Endodermal cell (in vitro differentiated cells): ENCODE measurements around the gene MYDGF. TPM values are rescaled to one million over a fixed set of nuclear protein-coding genes. Genes with fewer than 3 reads are reported as not detected.

Experiments
- DNase-seq: peaks from one replicate; pipeline ENCODE4 v3.0.0-alpha.2; 2017
- H3K27ac ChIP-seq: 2 replicates; pipeline ENCODE4 v1.5.1; 2013; ENCODE audit warnings: mild to moderate bottlenecking, low read depth, low read length, moderate library complexity
- H3K27me3 ChIP-seq: 2 replicates; pipeline ENCODE4 v1.6.1; 2013; ENCODE audit warnings: mild to moderate bottlenecking, low read length, moderate library complexity; ENCODE audit not compliant: insufficient read depth, control insufficient read depth, poor library complexity, severe bottlenecking
- H3K36me3 ChIP-seq: 2 replicates; pipeline ENCODE4 v1.7.0; 2013; ENCODE audit warnings: mild to moderate bottlenecking, low read length, moderate library complexity; ENCODE audit not compliant: control insufficient read depth, insufficient read depth
- H3K4me1 ChIP-seq: one replicate; pipeline ENCODE4 v1.7.0; 2013; ENCODE audit warnings: low read length; ENCODE audit not compliant: control insufficient read depth, insufficient read depth
- H3K4me3 ChIP-seq: 2 replicates; pipeline ENCODE4 v1.5.1; 2013; ENCODE audit warnings: mild to moderate bottlenecking, low read length, moderate library complexity
- H3K9ac ChIP-seq: 2 replicates; pipeline ENCODE4 v1.6.1; 2013; ENCODE audit warnings: mild to moderate bottlenecking, low read length, moderate library complexity; ENCODE audit not compliant: poor library complexity, severe bottlenecking; ENCODE audit errors: extremely low read depth
- H3K9me3 ChIP-seq: 2 replicates; pipeline ENCODE4 v1.6.1; 2013; ENCODE audit warnings: mild to moderate bottlenecking, low read length, moderate library complexity; ENCODE audit not compliant: control insufficient read depth
- H3K27ac Mint-ChIP-seq: 2 replicates; pipeline ENCODE4 v1.8.0; 2020; ENCODE audit warnings: mixed read lengths
- H3K27me3 Mint-ChIP-seq: 2 replicates; pipeline ENCODE4 v1.8.0; 2021; ENCODE audit warnings: mild to moderate bottlenecking, mixed read lengths; ENCODE audit not compliant: insufficient read depth
- H3K36me3 Mint-ChIP-seq: 2 replicates; pipeline ENCODE4 v1.8.0; 2020; ENCODE audit warnings: low read depth, mixed read lengths
- H3K4me1 Mint-ChIP-seq: 2 replicates; pipeline ENCODE4 v1.8.0; 2020; ENCODE audit warnings: mixed read lengths
- H3K4me3 Mint-ChIP-seq: 2 replicates; pipeline ENCODE4 v1.8.0; 2020; ENCODE audit warnings: mild to moderate bottlenecking, moderate library complexity, mixed read lengths
- H3K9me3 Mint-ChIP-seq: 2 replicates; pipeline ENCODE4 v1.8.0; 2020; ENCODE audit warnings: mild to moderate bottlenecking, mixed read lengths
- CTCF ChIP-seq: fragments of 200-600 bp; sonication (generic); conservative IDR thresholded peaks from 2 replicates; pipeline ENCODE4 v1.5.0; 2021; ENCODE audit warnings: antibody characterized with exemption, mild to moderate bottlenecking
- WGBS, 2 experiments: methylation state at CpG; one replicate each; pipeline versions ENCODE4 v1.1.5 to v1.1.7; 2013; ENCODE audit warnings: missing lambda C conversion rate in 2 of 2, mixed read lengths in 1 of 2; ENCODE audit not compliant: insufficient coverage in 1 of 2, insufficient read length in 1 of 2; 5-methylcytosine and 5-hydroxymethylcytosine counted together
- total RNA-seq, 2 donors: library from RNA; stranded (reverse); fragmentation: NEBNext Ultra II Directional in 1 of 2; extraction: Animal tissue kit (Norgen Biotek cat#: 25700) in 1 of 2; gene quantifications; 2 replicates in 1 of 2; 3 replicates in 1 of 2; pipeline ENCODE4 v1.2.1, GENCODE V29; 2021

Gene MYDGF
- total RNA-seq, 2 donors from 2014 or later = 58.7 to 64.0 TPM

DNA sequence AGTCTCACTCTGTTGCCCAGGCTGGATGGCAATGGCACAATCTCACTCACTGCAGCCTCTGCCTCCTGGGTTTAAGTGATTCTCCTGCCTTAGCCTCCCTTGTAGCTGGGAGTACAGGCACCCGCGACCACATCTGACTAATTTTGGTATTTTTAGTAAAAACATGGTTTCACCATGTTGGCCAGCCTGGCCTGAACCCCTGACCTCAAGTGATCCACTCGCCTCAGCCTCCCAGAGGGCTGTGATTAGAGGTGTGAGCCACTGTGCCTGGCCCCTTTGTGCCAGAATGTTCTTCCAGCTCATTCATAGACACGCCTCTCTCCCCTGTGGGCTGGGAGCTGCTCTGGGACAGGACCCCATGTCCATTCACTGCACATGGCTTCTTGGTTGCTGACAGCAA, 9.1 kb downstream of the MYDGF start:
- H3K4me3 Mint-ChIP-seq = no peak overlapping the region
- no peak for DNase-seq
- peaks cover 49% of the 10 kb centered on the region for H3K36me3 ChIP-seq
- no peaks in the 10 kb centered on the region for H3K27me3 Mint-ChIP-seq
- H3K27ac ChIP-seq = no peak overlapping the region
- no peaks in the 10 kb centered on the region for H3K4me1 Mint-ChIP-seq
- no peak overlapping the region for H3K4me3 ChIP-seq
- TF ChIP-seq CTCF = no peak
- 90 to 91% methylated on average over 4 of the region's 4 CpGs for WGBS, 2 experiments
- no peaks in the 10 kb centered on the region for H3K9me3 ChIP-seq
- peaks cover 46% of the 10 kb centered on the region for H3K36me3 Mint-ChIP-seq
- H3K27ac Mint-ChIP-seq = no peak overlapping the region
- H3K9me3 Mint-ChIP-seq = no peaks in the 10 kb centered on the region
- no peaks in the 10 kb centered on the region for H3K27me3 ChIP-seq
- no peaks in the 10 kb centered on the region for H3K4me1 ChIP-seq
- no peak overlapping the region for H3K9ac ChIP-seq

- no peak overlapping the region for H3K4me3 Mint-ChIP-seq
- Histone ChIP-seq H3K27ac (no peak overlapping the region), H3K4me1 (no peaks in the 10 kb centered on the region), H3K27me3 (no peaks in the 10 kb centered on the region), H3K9me3 (no peaks in the 10 kb centered on the region), H3K9ac (no peak overlapping the region), H3K36me3 (peaks cover 47% of the 10 kb centered on the region), H3K4me3 (no peak overlapping the region)
- H3K9me3 Mint-ChIP-seq = no peaks in the 10 kb centered on the region
- TF ChIP-seq CTCF = peak; percentile 67
- H3K36me3 Mint-ChIP-seq = peaks cover 44% of the 10 kb centered on the region
- H3K4me1 Mint-ChIP-seq = no peaks in the 10 kb centered on the region
- 89 to 93% methylated on average over 9 to 15 of the region's 15 CpGs for WGBS, 2 experiments
- DNase-seq = peak; percentile 92
- H3K27ac Mint-ChIP-seq = no peak overlapping the region
- H3K27me3 Mint-ChIP-seq = no peaks in the 10 kb centered on the region
Measured at GRCh38 chr19:4660181-4660791, 9.9 kb downstream of the MYDGF start.

DNA sequence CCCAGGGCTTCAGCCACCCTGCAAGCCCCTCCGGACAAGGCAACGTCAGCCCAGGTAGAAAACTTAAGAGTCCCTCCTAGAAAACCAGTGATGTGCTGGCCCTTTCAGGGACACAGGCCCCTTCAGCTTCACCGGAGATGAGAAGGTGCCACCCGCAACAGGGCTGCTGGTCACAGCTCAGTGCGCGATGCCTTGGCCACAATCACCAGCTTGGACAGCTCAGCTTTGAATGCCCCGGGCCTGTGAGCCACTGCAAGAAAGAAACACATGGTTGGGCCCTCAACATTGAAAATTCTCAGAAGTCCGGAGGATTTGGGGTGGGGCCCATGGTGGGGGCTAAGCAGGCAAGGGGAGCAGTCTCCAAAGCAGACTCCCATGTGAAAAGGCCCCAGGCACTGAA, 12.3 kb downstream of the MYDGF start:
- H3K4me3 Mint-ChIP-seq = no peak overlapping the region
- Histone ChIP-seq H3K4me1 (no peaks in the 10 kb centered on the region), H3K27ac (no peak overlapping the region), H3K4me3 (no peak overlapping the region), H3K36me3 (peaks cover 50% of the 10 kb centered on the region), H3K9ac (no peak overlapping the region), H3K9me3 (no peaks in the 10 kb centered on the region), H3K27me3 (no peaks in the 10 kb centered on the region)
- no peaks in the 10 kb centered on the region for H3K9me3 Mint-ChIP-seq
- no peaks in the 10 kb centered on the region for H3K27me3 Mint-ChIP-seq
- H3K36me3 Mint-ChIP-seq = peaks cover 53% of the 10 kb centered on the region
- WGBS, 2 experiments = 95 to 99% methylated on average over 8 of the region's 8 CpGs
- H3K27ac Mint-ChIP-seq = no peak overlapping the region
- TF ChIP-seq CTCF = no peak
- no peaks in the 10 kb centered on the region for H3K4me1 Mint-ChIP-seq
- no peak for DNase-seq
